ENCODE measurements around the gene BPIFB1. TPM values are rescaled to one million over a fixed set of nuclear protein-coding genes. Genes with fewer than 3 reads are reported as not detected.

The BPIFB1 gene
- total RNA-seq, 1 experiment from 2014 or later = not detected

DNA sequence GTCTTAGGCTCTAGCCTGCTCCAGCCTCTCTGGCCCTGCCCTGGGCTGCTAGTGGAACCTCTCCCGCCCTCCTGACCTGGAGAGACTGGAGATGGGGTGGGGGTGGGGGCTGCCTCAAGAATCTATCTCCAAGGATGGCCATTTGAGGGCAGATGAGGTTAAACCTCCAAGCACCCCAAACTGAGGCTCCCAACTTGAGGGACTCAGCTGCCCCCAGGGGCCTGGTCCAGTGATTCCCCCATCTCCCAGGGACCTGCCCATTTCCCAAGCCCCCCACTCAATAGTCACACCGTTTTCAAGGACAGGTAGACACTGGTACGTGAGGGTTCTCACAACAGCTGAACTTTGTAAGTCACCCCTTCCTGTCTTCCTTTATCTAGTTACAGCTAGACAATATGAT is 7.1 kb upstream of the BPIFB1 start:
- peaks cover 56% of the 10 kb centered on the region for H3K27me3 Mint-ChIP-seq (ENCODE audit: insufficient read depth, unreplicated experiment)
- CTCF ChIA-PET = interaction anchor here (0.6 kb wide), 1 partner anchor 70 kb away, joined by 3 read pairs; no protein-coding TSS in a partner anchor

DNA sequence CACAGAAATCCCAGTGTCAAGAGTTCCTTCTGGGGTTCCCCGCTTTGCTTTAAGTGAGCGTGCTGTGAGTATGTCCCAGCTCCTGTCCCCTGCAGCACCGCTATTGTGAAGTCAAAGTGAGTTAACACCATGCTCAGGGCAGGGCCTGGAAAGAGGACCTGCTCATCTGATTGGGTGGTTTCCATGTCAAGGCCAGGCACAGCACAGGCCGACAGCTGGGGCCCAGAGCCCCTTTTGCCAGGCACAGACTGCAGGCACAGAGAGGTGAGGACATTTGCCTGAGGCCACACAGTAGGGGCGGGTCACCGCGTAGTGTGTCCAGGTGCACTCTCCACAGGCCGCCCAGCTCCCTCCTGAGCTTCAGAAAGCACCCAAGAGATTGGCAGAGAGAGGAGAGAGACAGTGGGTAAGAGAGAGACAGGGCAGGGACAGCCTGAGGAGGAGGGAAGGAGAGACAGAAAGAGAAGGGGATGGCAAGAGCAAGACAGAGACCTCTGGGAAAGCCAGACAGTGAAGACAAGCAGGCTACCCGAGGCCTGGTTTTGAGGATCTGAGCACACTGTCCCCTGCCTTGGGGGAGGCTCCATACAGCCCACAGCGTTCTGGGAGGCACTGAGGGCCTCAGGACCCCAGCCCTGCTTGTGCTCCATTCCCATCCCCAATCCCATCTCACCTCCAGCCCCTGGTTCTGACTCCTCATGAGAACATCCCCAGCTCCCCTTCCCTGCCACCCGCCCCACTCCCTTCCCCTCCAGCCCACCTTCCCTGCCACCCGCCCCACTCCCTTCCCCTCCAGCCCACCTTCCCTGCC is 6.5 kb upstream of the BPIFB1 start:
- no peaks in the 10 kb centered on the region for H3K36me3 Mint-ChIP-seq (ENCODE audit: insufficient read depth, unreplicated experiment)
- no peak overlapping the region for H3K27ac Mint-ChIP-seq (ENCODE audit: low read depth, unreplicated experiment)
- ChIA-PET CTCF (interaction anchor here (0.6 kb wide), 1 partner anchor 71 kb away, joined by 3 read pairs; no protein-coding TSS in a partner anchor), POLR2A (no interaction called here)
- H3K4me1 Mint-ChIP-seq (ENCODE audit: insufficient read depth, unreplicated experiment) = no peaks in the 10 kb centered on the region
- no peaks in the 10 kb centered on the region for H3K9me3 Mint-ChIP-seq (ENCODE audit: unreplicated experiment)
- no peak for DNase-seq (ENCODE audit: unreplicated experiment)
- peaks cover 50% of the 10 kb centered on the region for H3K27me3 Mint-ChIP-seq (ENCODE audit: insufficient read depth, unreplicated experiment)
- no TSS peak for BruUV-seq (replicated peaks)
- intact Hi-C loops (cut with micrococcal nuclease) = no loop called here
- TF ChIP-seq, protein P1, sequence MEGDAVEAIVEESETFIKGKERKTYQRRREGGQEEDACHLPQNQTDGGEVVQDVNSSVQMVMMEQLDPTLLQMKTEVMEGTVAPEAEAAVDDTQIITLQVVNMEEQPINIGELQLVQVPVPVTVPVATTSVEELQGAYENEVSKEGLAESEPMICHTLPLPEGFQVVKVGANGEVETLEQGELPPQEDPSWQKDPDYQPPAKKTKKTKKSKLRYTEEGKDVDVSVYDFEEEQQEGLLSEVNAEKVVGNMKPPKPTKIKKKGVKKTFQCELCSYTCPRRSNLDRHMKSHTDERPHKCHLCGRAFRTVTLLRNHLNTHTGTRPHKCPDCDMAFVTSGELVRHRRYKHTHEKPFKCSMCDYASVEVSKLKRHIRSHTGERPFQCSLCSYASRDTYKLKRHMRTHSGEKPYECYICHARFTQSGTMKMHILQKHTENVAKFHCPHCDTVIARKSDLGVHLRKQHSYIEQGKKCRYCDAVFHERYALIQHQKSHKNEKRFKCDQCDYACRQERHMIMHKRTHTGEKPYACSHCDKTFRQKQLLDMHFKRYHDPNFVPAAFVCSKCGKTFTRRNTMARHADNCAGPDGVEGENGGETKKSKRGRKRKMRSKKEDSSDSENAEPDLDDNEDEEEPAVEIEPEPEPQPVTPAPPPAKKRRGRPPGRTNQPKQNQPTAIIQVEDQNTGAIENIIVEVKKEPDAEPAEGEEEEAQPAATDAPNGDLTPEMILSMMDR (IDR thresholded peaks at IDR 0.05; ENCODE audit: unreplicated experiment) = no peak
- H3K4me3 Mint-ChIP-seq (ENCODE audit: unreplicated experiment) = no peak overlapping the region

More for the DNA sequence above, 7.1 kb upstream of the BPIFB1 start:
- TF ChIP-seq, protein P1 (IDR thresholded peaks at IDR 0.05; ENCODE audit: unreplicated experiment) = no peak
- Mint-ChIP-seq H3K4me1 (ENCODE audit: insufficient read depth, unreplicated experiment) (no peaks in the 10 kb centered on the region), H3K36me3 (ENCODE audit: insufficient read depth, unreplicated experiment) (no peaks in the 10 kb centered on the region), H3K4me3 (ENCODE audit: unreplicated experiment) (no peak overlapping the region), H3K9me3 (ENCODE audit: unreplicated experiment) (no peaks in the 10 kb centered on the region), H3K27ac (ENCODE audit: low read depth, unreplicated experiment) (no peak overlapping the region)
- intact Hi-C loops (cut with micrococcal nuclease) = no loop called here
- BruUV-seq (replicated peaks) = no TSS peak
- POLR2A ChIA-PET = no interaction called here
- DNase-seq (ENCODE audit: unreplicated experiment) = no peak

- CTCF ChIA-PET = no interaction called here
Measured at GRCh38 chr20:33277471-33278441, 5.3 kb upstream of the BPIFB1 start.

More at GRCh38 chr20:33277471-33278441, 5.3 kb upstream of the BPIFB1 start:
- Mint-ChIP-seq H3K4me3 (ENCODE audit: unreplicated experiment) (no peak overlapping the region), H3K27me3 (ENCODE audit: insufficient read depth, unreplicated experiment) (peaks cover 37% of the 10 kb centered on the region), H3K9me3 (ENCODE audit: unreplicated experiment) (no peaks in the 10 kb centered on the region), H3K4me1 (ENCODE audit: insufficient read depth, unreplicated experiment) (no peaks in the 10 kb centered on the region), H3K36me3 (ENCODE audit: insufficient read depth, unreplicated experiment) (no peaks in the 10 kb centered on the region), H3K27ac (ENCODE audit: low read depth, unreplicated experiment) (no peak overlapping the region)
- TF ChIP-seq, protein P1 (IDR thresholded peaks at IDR 0.05; ENCODE audit: unreplicated experiment) = no peak
- intact Hi-C loops (cut with micrococcal nuclease) = no loop called here
- POLR2A ChIA-PET = no interaction called here
- no peak for DNase-seq (ENCODE audit: unreplicated experiment)
- BruUV-seq (replicated peaks) = no TSS peak
